ENCODE measurements around the gene TNPO1.

- TF ChIP-seq CTCF (IDR thresholded peaks at IDR 0.05), result peak; percentile 80
- TF ChIP-seq EZH2phosphoT487 (IDR thresholded peaks at IDR 0.05), result no peak
- no peak for TF ChIP-seq EZH2 (IDR thresholded peaks at IDR 0.05)
Measured at GRCh38 chr5:72818866-72819534, 2.5 kb downstream of the TNPO1 start.
